IMR-90 (cell line): ENCODE results near the gene MLIP. TPM values are rescaled to one million over a fixed set of nuclear protein-coding genes. Genes with fewer than 3 reads are reported as not detected.

Experiments used
- ATAC-seq: fragments of 200-7000 bp; cut with Tn5 transposase; 2 replicates; pipeline ENCODE4 v1.9.1; 2020; ENCODE audit warnings: low read depth, mild to moderate bottlenecking, moderate library complexity
- BruUV-seq: library from RNA; stranded (reverse); fragments of 400-500 nt; replicated peaks from 2 replicates; lab custom pipeline; 2021; lab: Mats Ljungman, UMichigan
- CTCF ChIA-PET: fragments of 300-600 bp; formaldehyde crosslinking; extraction: SDS; loops from one replicate; lab custom pipeline; 2021; ENCODE audit warnings: antibody characterized with exemption; lab: Yijun Ruan, JAX
- POLR2A ChIA-PET: fragments of 300-600 bp; sonication (Branson Sonifier 250); formaldehyde crosslinking; loops from one replicate; lab custom pipeline; 2022; ENCODE audit warnings: antibody characterized with exemption; ENCODE audit not compliant: unreplicated experiment; lab: Charles Lee
- DNase-seq: peaks from one replicate; pipeline ENCODE4 v3.0.0; 2013
- H2AFZ ChIP-seq: replicated peaks from 2 replicates; pipeline ENCODE3; 2013; ENCODE audit warnings: low read length, mild to moderate bottlenecking; ENCODE audit not compliant: poor library complexity
- H2AK5ac ChIP-seq: 2 replicates; pipeline ENCODE4 v1.6.1; 2013; ENCODE audit warnings: low read depth, low read length, inconsistent platforms
- H2AK9ac ChIP-seq: replicated peaks from 2 replicates; pipeline ENCODE3; 2013; ENCODE audit warnings: mild to moderate bottlenecking, low read depth, low read length, moderate library complexity; ENCODE audit not compliant: poor library complexity
- H2BK120ac ChIP-seq: 2 replicates; pipeline ENCODE4 v1.6.1; 2013; ENCODE audit warnings: low read depth, low read length, inconsistent platforms
- H2BK15ac ChIP-seq: 3 replicates; pipeline ENCODE4 v1.6.1; 2013; ENCODE audit warnings: low read depth, low read length, inconsistent platforms
- H2BK20ac ChIP-seq: 2 replicates; pipeline ENCODE4 v1.6.1; 2013; ENCODE audit warnings: low read depth, mild to moderate bottlenecking, inconsistent platforms, low read length, moderate library complexity
- H2BK5ac ChIP-seq: 2 replicates; pipeline ENCODE4 v1.6.1; 2013; ENCODE audit warnings: mild to moderate bottlenecking, low read depth, low read length, inconsistent platforms; ENCODE audit not compliant: poor library complexity, severe bottlenecking
- H3K14ac ChIP-seq: replicated peaks from 2 replicates; pipeline ENCODE4 v1.6.1; 2013; ENCODE audit warnings: low read depth, low read length, inconsistent platforms
- H3K18ac ChIP-seq: 2 replicates; pipeline ENCODE4 v1.6.1; 2013; ENCODE audit warnings: low read depth, low read length, control low read depth
- H3K23ac ChIP-seq: 2 replicates; pipeline ENCODE4 v1.6.1; 2013; ENCODE audit warnings: low read depth, low read length, inconsistent platforms
- H3K27ac ChIP-seq: 2 replicates; pipeline ENCODE4 v1.5.1; 2013; ENCODE audit warnings: mild to moderate bottlenecking, control low read depth, low read length; ENCODE audit not compliant: insufficient read depth
- H3K27me3 ChIP-seq: 2 replicates; pipeline ENCODE4 v1.6.1; 2013; ENCODE audit warnings: low read length; ENCODE audit not compliant: control insufficient read depth, insufficient read depth
- H3K36me3 ChIP-seq: 2 replicates; pipeline ENCODE4 v1.6.1; 2013; ENCODE audit warnings: low read length, mixed read lengths; ENCODE audit not compliant: control insufficient read depth, insufficient read depth
- H3K4ac ChIP-seq: 2 replicates; pipeline ENCODE4 v1.6.1; 2013; ENCODE audit warnings: low read depth, low read length, inconsistent platforms
- H3K4me1 ChIP-seq: 2 replicates; pipeline ENCODE4 v1.6.1; 2013; ENCODE audit warnings: low read length, mixed read lengths; ENCODE audit not compliant: control insufficient read depth, insufficient read depth
- H3K4me2 ChIP-seq: 2 replicates; pipeline ENCODE4 v1.6.1; 2013; ENCODE audit warnings: low read depth, mild to moderate bottlenecking, control low read depth, low read length, moderate library complexity
- H3K4me3 ChIP-seq: 2 replicates; pipeline ENCODE4 v1.5.1; 2013; ENCODE audit warnings: low read depth, mild to moderate bottlenecking, control low read depth, low read length, moderate library complexity; ENCODE audit not compliant: insufficient read depth
- H3K56ac ChIP-seq: 2 replicates; pipeline ENCODE4 v1.6.1; 2013; ENCODE audit warnings: low read length, inconsistent platforms; ENCODE audit not compliant: insufficient read depth; ENCODE audit errors: extremely low read depth
- H3K79me1 ChIP-seq, 2 experiments: 2 replicates each; pipeline ENCODE4 v1.6.1; 2013; ENCODE audit warnings: low read length in 2 of 2, inconsistent platforms in 1 of 2, low read depth in 1 of 2
- H3K9ac ChIP-seq: 2 replicates; pipeline ENCODE4 v1.6.1; 2013; ENCODE audit warnings: low read depth, low read length, control low read depth
- H3K9me1 ChIP-seq: 2 replicates; pipeline ENCODE4 v1.6.1; 2013; ENCODE audit warnings: low read length, inconsistent platforms; ENCODE audit not compliant: insufficient read depth
- H3K9me3 ChIP-seq: 2 replicates; pipeline ENCODE4 v1.6.1; 2013; ENCODE audit warnings: low read length; ENCODE audit not compliant: control insufficient read depth, insufficient read depth
- H4K20me1 ChIP-seq: 2 replicates; pipeline ENCODE4 v1.6.1; 2013; ENCODE audit warnings: low read length, inconsistent platforms; ENCODE audit not compliant: insufficient read depth
- H4K5ac ChIP-seq: 2 replicates; pipeline ENCODE4 v1.6.1; 2013; ENCODE audit warnings: mild to moderate bottlenecking, low read depth, low read length, control low read depth
- H4K8ac ChIP-seq, 2 experiments: 2 replicates each; pipeline ENCODE4 v1.6.1; 2013; ENCODE audit warnings: low read depth in 2 of 2, low read length in 2 of 2, control low read depth in 1 of 2, inconsistent platforms in 1 of 2
- H4K91ac ChIP-seq: 2 replicates; pipeline ENCODE4 v1.6.1; 2013; ENCODE audit warnings: low read depth, low read length, inconsistent platforms; ENCODE audit not compliant: insufficient read depth
- BHLHE40 ChIP-seq: fragments of 150-350 bp; IDR thresholded peaks from 2 replicates; pipeline ENCODE4 v1.6.1; 2016; ENCODE audit warnings: mild to moderate bottlenecking, low read depth, low read length
- CEBPB ChIP-seq: IDR thresholded peaks from 2 replicates; pipeline ENCODE4 v1.6.1; 2012; ENCODE audit warnings: low read depth, low read length, improper control_type of control experiment
- CHD1 ChIP-seq: IDR thresholded peaks from 2 replicates; pipeline ENCODE4 v1.6.1; 2012; ENCODE audit warnings: low read depth, low read length, improper control_type of control experiment
- CTCF ChIP-seq: conservative IDR thresholded peaks from 2 replicates; pipeline ENCODE4 v1.5.1; 2012; ENCODE audit warnings: mild to moderate bottlenecking, low read depth, low read length, improper control_type of control experiment
- ELK1 ChIP-seq: fragments of 150-350 bp; IDR thresholded peaks from 2 replicates; pipeline ENCODE4 v1.6.1; 2016; ENCODE audit warnings: low read depth, mild to moderate bottlenecking, low read length, moderate library complexity, borderline replicate concordance
- FOS ChIP-seq: fragments of 150-350 bp; IDR thresholded peaks from 2 replicates; pipeline ENCODE4 v1.6.1; 2016; ENCODE audit warnings: low read depth, low read length
- MAFK ChIP-seq: IDR thresholded peaks from 2 replicates; pipeline ENCODE4 v1.6.1; 2012; ENCODE audit warnings: low read depth, low read length, improper control_type of control experiment
- MAZ ChIP-seq: IDR thresholded peaks from 2 replicates; pipeline ENCODE4 v1.6.1; 2012; ENCODE audit warnings: low read depth, mild to moderate bottlenecking, low read length, improper control_type of control experiment, moderate library complexity, borderline replicate concordance
- MXI1 ChIP-seq: IDR thresholded peaks from 2 replicates; pipeline ENCODE4 v1.6.1; 2012; ENCODE audit warnings: low read depth, mild to moderate bottlenecking, low read length, moderate library complexity, borderline replicate concordance
- NFE2L2 ChIP-seq: fragments of 150-350 bp; IDR thresholded peaks from 2 replicates; pipeline ENCODE4 v1.6.1; 2016; ENCODE audit warnings: low read depth, mild to moderate bottlenecking, low read length
- POLR2A ChIP-seq: IDR thresholded peaks from 2 replicates; pipeline ENCODE4 v1.6.1; 2012; ENCODE audit warnings: mild to moderate bottlenecking, low read depth, low read length
- RAD21 ChIP-seq: IDR thresholded peaks from 2 replicates; pipeline ENCODE4 v1.6.1; 2012; ENCODE audit warnings: low read length, improper control_type of control experiment
- RCOR1 ChIP-seq: IDR thresholded peaks from 2 replicates; pipeline ENCODE4 v1.6.1; 2012; ENCODE audit warnings: mild to moderate bottlenecking, low read length, improper control_type of control experiment; ENCODE audit not compliant: insufficient replicate concordance
- RFX5 ChIP-seq: IDR thresholded peaks from 2 replicates; pipeline ENCODE4 v1.8.0; 2012; ENCODE audit warnings: low read depth, mild to moderate bottlenecking, low read length, moderate library complexity
- SMC3 ChIP-seq: fragments of 150-350 bp; IDR thresholded peaks from 2 replicates; pipeline ENCODE4 v1.6.1; 2016; ENCODE audit warnings: low read depth, mild to moderate bottlenecking, antibody characterized with exemption, low read length, moderate library complexity
- USF2 ChIP-seq: fragments of 150-350 bp; IDR thresholded peaks from 2 replicates; pipeline ENCODE4 v1.6.1; 2017; ENCODE audit warnings: mild to moderate bottlenecking, antibody characterized with exemption, low read length, low read depth
- WGBS, 2 experiments: methylation state at CpG; one replicate each; pipeline versions ENCODE4 v1.1.5 to v1.1.7; 2013; ENCODE audit warnings: missing lambda C conversion rate in 2 of 2; ENCODE audit not compliant: insufficient read length in 1 of 2; ENCODE audit errors: extremely low coverage in 2 of 2; 5-methylcytosine and 5-hydroxymethylcytosine counted together
- dilution Hi-C: fragments of 300-500 bp; cut with HindIII; formaldehyde crosslinking; loops from one replicate; pipeline ENCODE4 v1.14.3; 2018; ENCODE audit warnings: low sequenced_read_pairs; ENCODE audit not compliant: unreplicated experiment
- in situ Hi-C: fragments of 300-500 bp; cut with MboI; formaldehyde crosslinking; loops from 3 replicates; pipeline ENCODE4 v1.14.3; 2019; ENCODE audit warnings: low sequenced_read_pairs, inconsistent platforms, mixed read lengths
- intact Hi-C: fragments of 100-400 bp; cut with micrococcal nuclease; formaldehyde crosslinking; loops from 2 replicates; pipeline ENCODE4 v1.10.0; 2022
- polyA plus RNA-seq, 3 experiments: library from polyadenylated mRNA; depleted of rRNA; stranded (reverse); fragments of >200 nt; gene quantifications; 2 replicates each; pipeline ENCODE4 v1.2.3, GENCODE V29; 2012; ENCODE audit warnings: low replicate concordance in 1 of 3
- total RNA-seq: library from RNA; depleted of rRNA; stranded (reverse); fragments of >200 nt; gene quantifications from 2 replicates; pipeline ENCODE4 v1.2.3, GENCODE V29; 2012

MLIP gene
- total and polyA plus RNA-seq, 2 of the 4 experiments (the other 2 are of a cell fraction): not detected

- Histone ChIP-seq H3K14ac (peak overlapping the region; percentile 45; the same call in 1 of the 2 replicates), H4K91ac (no peak overlapping the region), H3K4ac (no peak overlapping the region), H2AK5ac (no peak overlapping the region), H4K20me1 (no peaks in the 10 kb centered on the region), H3K9me1 (no peaks in the 10 kb centered on the region), H3K27ac (no peak overlapping the region), H3K79me1 (no peaks in the 10 kb centered on the region), H3K4me3 (no peak overlapping the region), H3K4me1 (no peaks in the 10 kb centered on the region), H3K9me3 (no peaks in the 10 kb centered on the region), H3K4me2 (no peak overlapping the region), H2BK120ac (no peak overlapping the region), H2BK15ac (no peak overlapping the region), H3K27me3 (no peaks in the 10 kb centered on the region), H2BK20ac (no peak overlapping the region), H3K56ac (no peak overlapping the region), H3K23ac (no peak overlapping the region), H3K36me3 (no peaks in the 10 kb centered on the region), H3K18ac (no peak overlapping the region), H4K5ac (no peak overlapping the region), H4K8ac (no peak overlapping the region), H2AFZ (no peak overlapping the region), H2BK5ac (no peak overlapping the region), H2AK9ac (no peak overlapping the region), H3K9ac (no peak overlapping the region)
- in situ Hi-C loops: no loop called here
- CTCF ChIA-PET: no interaction called here
- ATAC-seq: no peak
- no TSS peak for BruUV-seq
- POLR2A ChIA-PET: no interaction called here
- intact Hi-C loops: no loop called here
- no CpG with 5 or more reads among the region's 1 CpG for WGBS, 2 experiments
- dilution Hi-C loops: no loop called here
- TF ChIP-seq MAZ: no peak
- TF ChIP-seq POLR2A: no peak
- TF ChIP-seq ELK1: no peak
- no peak for TF ChIP-seq SMC3
- TF ChIP-seq MAFK: no peak
- TF ChIP-seq CEBPB: no peak
- TF ChIP-seq BHLHE40: no peak
- TF ChIP-seq MXI1: no peak
- no peak for TF ChIP-seq RCOR1
- TF ChIP-seq NFE2L2: no peak
- no peak for TF ChIP-seq CHD1
- TF ChIP-seq USF2: no peak
- TF ChIP-seq FOS: no peak
- TF ChIP-seq CTCF: no peak
- TF ChIP-seq RAD21: no peak
- no peak for TF ChIP-seq RFX5
- DNase-seq: no peak
Observed at GRCh38 chr6:54185885-54186284, 74.6 kb downstream of the MLIP start.
